Neural cell (in vitro differentiated cells): Measurements from ENCODE around the gene KRT76. TPM values are rescaled to one million over a fixed set of nuclear protein-coding genes. Genes with fewer than 3 reads are reported as not detected.

Source experiments
- H2AFZ ChIP-seq: fragments of 200-600, 300-800 bp; sonication (generic), shearing (Covaris generic); 2 replicates; pipeline ENCODE4 v1.6.0; 2014; ENCODE audit warnings: low read depth, mild to moderate bottlenecking, antibody characterized with exemption, low read length, moderate library complexity
- H3F3A ChIP-seq: fragments of 200-600 bp; shearing (Covaris generic); 2 replicates; pipeline ENCODE4 v1.6.1; 2016; ENCODE audit warnings: mild to moderate bottlenecking, moderate library complexity, mixed read lengths, antibody characterized with exemption, low read length; ENCODE audit not compliant: insufficient read depth, poor library complexity, severe bottlenecking
- H3K27ac ChIP-seq: fragments of 200-600, 300-800 bp; sonication (generic), shearing (Covaris generic); 2 replicates; pipeline ENCODE4 v1.5.1; 2014; ENCODE audit warnings: mild to moderate bottlenecking, low read length, moderate library complexity
- H3K27me3 ChIP-seq: fragments of 300-800, 200-600 bp; sonication (generic), shearing (Covaris generic); 2 replicates; pipeline ENCODE4 v1.6.0; 2014; ENCODE audit warnings: mild to moderate bottlenecking, low read depth, low read length, moderate library complexity; ENCODE audit not compliant: insufficient read depth
- H3K36me3 ChIP-seq: fragments of 300-800, 200-600 bp; sonication (generic), shearing (Covaris generic); 2 replicates; pipeline ENCODE4 v1.5.1; 2014; ENCODE audit warnings: mild to moderate bottlenecking, antibody characterized with exemption, low read length, moderate library complexity; ENCODE audit not compliant: insufficient read depth
- H3K4me2 ChIP-seq: fragments of 300-800, 200-600 bp; sonication (generic), shearing (Covaris generic); 2 replicates; pipeline ENCODE4 v1.6.0; 2014; ENCODE audit warnings: mild to moderate bottlenecking, low read length
- H3K4me3 ChIP-seq: fragments of 300-800, 200-600 bp; sonication (generic), shearing (Covaris generic); 2 replicates; pipeline ENCODE4 v1.5.1; 2014; ENCODE audit warnings: mild to moderate bottlenecking, low read length, moderate library complexity
- H3K79me2 ChIP-seq: fragments of 200-600 bp; shearing (Covaris generic); replicated peaks from 2 replicates; pipeline ENCODE4 v1.6.0; 2014; ENCODE audit warnings: mild to moderate bottlenecking, low read length, moderate library complexity; ENCODE audit not compliant: insufficient read depth
- H3K9ac ChIP-seq: fragments of 300-800, 200-600 bp; sonication (generic), shearing (Covaris generic); 2 replicates; pipeline ENCODE4 v1.6.1; 2016; ENCODE audit warnings: mild to moderate bottlenecking, low read length, mixed read lengths
- H3K9me2 ChIP-seq: fragments of 200-600 bp; shearing (Covaris generic); 2 replicates; pipeline ENCODE4 v1.6.1; 2016; ENCODE audit warnings: mild to moderate bottlenecking, low read length, mixed read lengths; ENCODE audit not compliant: insufficient read depth
- H3K9me3 ChIP-seq: fragments of 200-600, 300-800 bp; sonication (generic), shearing (Covaris generic); 2 replicates; pipeline ENCODE4 v1.6.1; 2016; ENCODE audit warnings: mild to moderate bottlenecking, mixed run types, low read length, moderate library complexity, mixed read lengths
- H4K20me1 ChIP-seq: fragments of 200-600 bp; shearing (Covaris generic); 2 replicates; pipeline ENCODE4 v1.6.1; 2016; ENCODE audit warnings: mild to moderate bottlenecking, mixed run types; ENCODE audit not compliant: insufficient read depth
- CTCF ChIP-seq: fragments of 450-650 bp; IDR thresholded peaks from 2 replicates; pipeline ENCODE4 v1.5.1; 2014; ENCODE audit warnings: antibody characterized with exemption, mild to moderate bottlenecking, moderate library complexity; ENCODE audit not compliant: poor library complexity, severe bottlenecking
- EP300 ChIP-seq: fragments of 450-650 bp; conservative IDR thresholded peaks from 2 replicates; pipeline ENCODE4 v1.6.1; 2014; ENCODE audit warnings: antibody characterized with exemption, mild to moderate bottlenecking, moderate library complexity; ENCODE audit not compliant: poor library complexity, severe bottlenecking
- EZH2 ChIP-seq: fragments of 200-600, 300-800 bp; shearing (Covaris generic), sonication (generic); IDR thresholded peaks from 2 replicates; pipeline ENCODE4 v1.6.1; 2014; ENCODE audit warnings: antibody characterized with exemption, low read length, borderline replicate concordance, mild to moderate bottlenecking; ENCODE audit not compliant: insufficient read depth, poor library complexity, severe bottlenecking
- MXI1 ChIP-seq: fragments of 450-650 bp; conservative IDR thresholded peaks from 2 replicates; pipeline ENCODE4 v1.6.1; 2014; ENCODE audit warnings: antibody characterized with exemption, mild to moderate bottlenecking; ENCODE audit not compliant: poor library complexity, severe bottlenecking
- POLR2AphosphoS5 ChIP-seq: IDR thresholded peaks from 2 replicates; pipeline ENCODE4 v1.6.1; 2012
- RAD21 ChIP-seq: fragments of 450-650 bp; conservative IDR thresholded peaks from 2 replicates; pipeline ENCODE4 v1.6.1; 2014; ENCODE audit warnings: antibody characterized with exemption, mild to moderate bottlenecking, moderate library complexity
- REST ChIP-seq: IDR thresholded peaks from 2 replicates; pipeline ENCODE4 v1.6.1; 2012; ENCODE audit warnings: borderline replicate concordance
- SMC3 ChIP-seq: fragments of 450-650 bp; conservative IDR thresholded peaks from 2 replicates; pipeline ENCODE4 v1.6.1; 2014; ENCODE audit warnings: antibody characterized with exemption, mild to moderate bottlenecking, moderate library complexity; ENCODE audit not compliant: poor library complexity
- TAF1 ChIP-seq: IDR thresholded peaks from 2 replicates; pipeline ENCODE4 v1.6.1; 2012; ENCODE audit warnings: low read depth
- polyA plus RNA-seq: library from polyadenylated mRNA; depleted of rRNA; stranded (reverse); fragments of >200 nt; gene quantifications from 2 replicates; pipeline ENCODE4 v1.2.3, GENCODE V29; 2014

KRT76 gene
- polyA plus RNA-seq, 1 donor from 2014 or later, result not detected

- no peak overlapping the region for H3K4me3 ChIP-seq
- H3K79me2 ChIP-seq, result no peaks in the 10 kb centered on the region
- no peaks in the 10 kb centered on the region for H3K27me3 ChIP-seq
- H3K9me2 ChIP-seq, result no peaks in the 10 kb centered on the region
- H3K9ac ChIP-seq, result no peak overlapping the region
- no peaks in the 10 kb centered on the region for H4K20me1 ChIP-seq
- no peaks in the 10 kb centered on the region for H3K36me3 ChIP-seq
- no peak for TF ChIP-seq CTCF
- no peak for TF ChIP-seq EZH2
- TF ChIP-seq MXI1, result no peak
- TF ChIP-seq RAD21, result no peak
- TF ChIP-seq SMC3, result no peak
- TF ChIP-seq POLR2AphosphoS5, result no peak
- TF ChIP-seq REST, result no peak
- no peak for TF ChIP-seq TAF1
- no peak for TF ChIP-seq EP300
- no peak overlapping the region for H3K4me2 ChIP-seq
- no peaks in the 10 kb centered on the region for H3F3A ChIP-seq
- H3K9me3 ChIP-seq, result no peaks in the 10 kb centered on the region
- H2AFZ ChIP-seq, result no peak overlapping the region
- no peak overlapping the region for H3K27ac ChIP-seq
Measured at GRCh38 chr12:52768479-52769200, 8.5 kb downstream of the KRT76 start.

GRCh38 chr12:52767427-52767826, 9.7 kb downstream of the KRT76 start:
- no peak overlapping the region for H3K9ac ChIP-seq
- no peak overlapping the region for H3K4me2 ChIP-seq
- no peaks in the 10 kb centered on the region for H3K27me3 ChIP-seq
- no peaks in the 10 kb centered on the region for H3K9me2 ChIP-seq
- H3K27ac ChIP-seq, result no peak overlapping the region
- no peaks in the 10 kb centered on the region for H4K20me1 ChIP-seq
- H3F3A ChIP-seq, result no peaks in the 10 kb centered on the region
- no peaks in the 10 kb centered on the region for H3K36me3 ChIP-seq
- H3K9me3 ChIP-seq, result no peaks in the 10 kb centered on the region
- no peaks in the 10 kb centered on the region for H3K79me2 ChIP-seq
- TF ChIP-seq CTCF (no peak), REST (no peak), SMC3 (no peak), EP300 (no peak), TAF1 (no peak), POLR2AphosphoS5 (no peak), MXI1 (no peak), RAD21 (no peak), EZH2 (no peak)
- H3K4me3 ChIP-seq, result no peak overlapping the region
- no peak overlapping the region for H2AFZ ChIP-seq
